UCSD-AML1 (cell line): ENCODE results near the gene JPH4.
A peak's percentile ranks its signal among the peaks of the same experiment; 100 is the strongest.
"Not testable (repeated sequence)": the region's sequence is repeated elsewhere in the genome, so short reads cannot be mapped to it uniquely, and the experiment has no call there.

Source experiments
- DNase-seq: peaks from one replicate; lab custom pipeline; 2025; ENCODE audit not compliant: unreplicated experiment; lab: John Stamatoyannopoulos, UW

The JPH4 gene

GRCh38 chr14:23609001-23609400 lies 30.4 kb upstream of the JPH4 start:
- no peak for DNase-seq

DNA sequence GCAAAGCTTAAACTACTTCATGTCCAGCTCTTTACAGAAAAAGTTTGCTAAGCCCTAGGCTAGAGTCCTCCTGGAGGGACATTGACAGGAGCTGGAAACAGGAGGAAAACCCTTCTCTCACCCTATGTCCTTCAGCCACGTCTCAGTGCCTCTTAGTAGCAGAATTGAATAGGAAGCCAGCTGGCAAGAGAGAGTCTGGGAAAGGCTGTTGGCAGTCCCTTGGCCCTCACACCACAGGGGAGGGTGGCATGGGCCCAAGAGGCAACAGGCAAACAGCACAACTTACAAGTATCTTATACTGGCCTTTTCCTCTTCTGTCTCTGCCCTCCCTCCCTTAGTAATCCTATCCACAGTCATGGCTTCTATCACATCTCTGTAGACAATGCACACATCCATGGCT lies 29.9 kb upstream of the JPH4 start:
- DNase-seq = no peak

- DNase-seq = no peak
Observed at GRCh38 chr14:23605931-23606585, 27.5 kb upstream of the JPH4 start.

- DNase-seq = no peak
Observed at GRCh38 chr14:23604675-23605170, 26.1 kb upstream of the JPH4 start.

DNA sequence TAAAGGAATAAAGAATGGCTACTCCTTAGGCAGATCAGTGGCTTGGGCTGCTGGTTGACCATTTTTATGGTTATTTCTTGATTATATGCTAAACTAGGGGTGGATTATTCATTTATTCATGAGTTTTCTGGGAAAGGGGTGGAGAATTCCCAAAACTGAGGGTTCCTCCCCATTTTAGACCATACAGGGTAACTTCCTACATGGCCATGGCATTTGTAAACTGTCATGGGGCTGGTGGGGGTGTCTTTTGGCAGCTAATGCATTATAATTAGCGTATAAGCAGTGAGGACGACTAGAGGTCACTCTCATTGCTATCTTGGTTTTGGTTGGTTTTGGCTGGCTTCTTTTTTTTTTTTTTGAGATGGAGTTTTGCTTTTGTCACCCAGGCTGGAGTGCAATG lies 25.6 kb upstream of the JPH4 start:
- no peak for DNase-seq

DNA sequence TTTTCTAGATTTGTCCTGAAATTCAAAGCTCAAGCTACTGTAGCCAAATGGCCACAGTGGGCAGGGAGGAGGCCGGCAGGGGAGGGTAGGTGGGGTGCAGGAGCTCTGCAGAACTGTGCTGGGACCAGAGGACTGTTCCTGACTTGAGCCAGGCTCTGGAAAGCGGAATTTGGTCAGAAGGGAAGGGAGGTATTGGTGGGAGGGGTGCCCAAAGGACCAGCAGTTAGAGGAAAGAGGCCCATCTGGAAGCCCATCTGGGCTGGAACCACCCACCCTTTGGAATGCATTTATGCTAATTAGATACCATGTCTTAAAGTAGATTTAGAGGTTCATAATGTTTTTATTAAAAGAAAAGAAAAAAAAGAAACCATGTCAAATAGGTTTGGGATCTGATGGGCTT lies 24.5 kb upstream of the JPH4 start:
- DNase-seq = no peak

- no peak for DNase-seq
Observed at GRCh38 chr14:23602181-23603095, 23.8 kb upstream of the JPH4 start.

DNA sequence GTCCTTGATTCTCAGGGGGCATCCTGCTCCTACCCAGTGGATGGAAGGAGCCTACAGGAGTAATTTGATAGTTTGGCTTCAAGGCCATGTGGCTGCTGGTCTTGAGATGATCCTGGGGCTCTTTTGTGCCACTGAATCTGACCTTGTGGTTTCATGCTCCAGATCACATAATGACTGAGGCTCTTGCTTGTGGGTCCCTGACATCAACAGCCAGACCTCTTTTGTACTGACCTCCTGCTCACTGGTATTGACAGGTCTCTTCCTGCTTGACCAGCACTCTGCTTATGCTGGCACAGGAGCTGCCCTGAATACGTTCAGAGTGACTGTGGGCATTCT lies 23.2 kb upstream of the JPH4 start:
- DNase-seq = no peak

- no peak for DNase-seq
Observed at GRCh38 chr14:23601424-23601823, 22.8 kb upstream of the JPH4 start.

DNA sequence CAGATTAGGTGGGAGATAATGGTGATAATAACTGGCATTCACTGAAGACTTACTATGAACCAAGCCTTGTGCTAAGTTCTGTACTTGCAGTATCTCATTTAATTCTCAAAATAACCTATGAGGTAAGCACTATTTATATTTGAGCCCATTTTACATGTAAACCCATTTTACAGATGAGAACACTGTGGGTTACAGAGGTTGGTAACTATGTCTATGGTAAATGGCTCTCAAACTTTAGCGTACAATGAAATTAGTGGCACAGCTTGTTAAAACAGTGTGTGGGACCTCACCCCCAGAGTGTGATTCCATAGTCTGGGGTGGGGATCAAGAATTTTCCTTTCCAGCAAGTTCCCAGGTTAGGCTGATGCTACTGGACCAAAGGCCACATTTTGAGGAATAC lies 22.2 kb upstream of the JPH4 start:
- DNase-seq = no peak

GRCh38 chr14:23600322-23600707 lies 21.7 kb upstream of the JPH4 start:
- no peak for DNase-seq

GRCh38 chr14:23594191-23594590 lies 15.6 kb upstream of the JPH4 start:
- not testable (repeated sequence) for DNase-seq

GRCh38 chr14:23590198-23590597 lies 11.6 kb upstream of the JPH4 start:
- DNase-seq = no peak

DNA sequence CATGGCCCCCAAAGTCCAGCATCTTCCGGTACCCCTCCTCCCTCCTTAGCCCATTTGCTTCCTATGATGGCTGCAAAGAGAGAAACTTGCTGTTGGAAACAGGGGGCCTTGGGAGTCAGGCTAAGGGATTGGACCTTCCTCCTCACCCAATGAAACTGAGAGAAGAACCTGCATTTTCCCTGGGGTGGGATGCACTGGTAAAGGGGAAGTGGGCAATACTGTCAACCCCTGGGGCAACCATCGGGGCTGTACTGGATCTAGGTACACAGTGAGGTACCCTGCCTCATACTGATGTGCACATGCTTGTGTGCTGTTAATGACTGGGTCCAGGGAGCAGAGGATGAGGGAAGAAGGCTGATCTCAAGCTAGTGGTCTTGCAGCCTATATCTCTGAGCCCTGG lies 11.0 kb upstream of the JPH4 start:
- no peak for DNase-seq

DNA sequence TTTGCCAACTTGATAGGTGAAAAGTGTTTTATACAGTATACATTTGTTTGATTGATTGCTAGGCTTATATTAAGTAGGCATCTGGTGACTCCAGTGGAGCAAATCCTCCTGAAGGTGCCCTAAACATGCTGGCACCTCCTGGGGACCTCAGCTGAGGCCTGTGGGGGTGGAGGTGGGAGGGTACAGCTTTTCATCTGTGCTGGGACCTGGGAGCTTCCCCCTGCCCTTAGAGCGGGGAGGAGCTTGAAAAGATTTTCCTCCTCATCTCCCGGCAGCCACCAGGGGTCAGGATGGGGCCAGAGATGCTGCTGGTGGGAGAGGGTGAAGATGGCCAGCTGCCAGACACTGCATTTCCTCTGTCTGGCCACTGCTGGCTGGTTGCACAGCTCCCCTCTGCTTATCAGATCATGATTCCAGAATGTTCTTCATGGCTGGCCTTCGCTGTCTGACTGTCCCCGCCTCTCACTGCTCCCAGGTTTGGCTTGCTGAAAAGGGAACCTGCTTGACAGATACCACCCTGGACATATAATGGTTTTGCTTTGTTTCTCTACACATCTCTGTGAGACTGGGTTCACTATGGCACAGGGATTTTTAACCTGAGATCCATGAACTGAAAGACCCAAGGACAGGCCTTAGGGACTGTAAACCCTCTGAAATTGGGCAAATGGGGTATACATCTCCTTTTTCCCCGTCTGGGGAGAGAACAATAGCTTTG lies 10.5 kb upstream of the JPH4 start:
- DNase-seq = peak; percentile 85

DNA sequence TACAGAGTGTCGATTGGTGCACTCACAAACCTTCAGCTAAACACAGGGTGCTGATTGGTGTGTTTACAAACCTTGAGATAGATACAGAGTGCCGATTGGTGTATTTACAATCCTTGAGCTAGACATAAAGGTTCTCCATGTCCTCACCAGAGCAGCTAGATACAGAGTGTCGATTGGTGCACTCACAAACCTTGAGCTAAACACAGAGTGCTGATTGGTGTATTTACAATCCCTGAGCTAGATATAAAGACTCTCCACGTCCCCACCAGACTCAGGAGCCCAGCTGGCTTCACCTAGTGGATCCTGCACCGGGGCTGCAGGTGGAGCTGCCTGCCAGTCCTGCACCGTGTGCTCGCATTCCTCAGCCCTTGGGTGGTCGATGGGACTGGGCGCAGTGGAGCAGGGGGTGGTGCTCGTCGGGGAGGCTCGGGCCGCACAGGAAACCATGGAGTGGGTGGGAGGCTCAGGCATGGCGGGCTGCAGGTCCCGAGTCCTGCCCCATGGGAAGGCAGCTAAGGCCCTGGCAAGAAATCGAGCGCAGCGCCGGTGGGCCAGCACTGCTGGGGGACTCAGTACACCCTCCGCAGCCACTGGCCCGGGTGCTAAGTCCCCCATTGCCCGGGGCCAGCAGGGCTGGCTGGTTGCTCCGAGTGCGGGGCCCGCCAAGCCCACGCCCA lies 6.1 kb upstream of the JPH4 start:
- DNase-seq = not testable (repeated sequence)

- DNase-seq = not testable (repeated sequence)
Observed at GRCh38 chr14:23583761-23584526, 5.4 kb upstream of the JPH4 start.

GRCh38 chr14:23582906-23583760 lies 4.5 kb upstream of the JPH4 start:
- DNase-seq = no peak

GRCh38 chr14:23580948-23581281 lies 2.3 kb upstream of the JPH4 start:
- no peak for DNase-seq
